ENCODE data around the gene ABLIM1. TPM values are rescaled to one million over a fixed set of nuclear protein-coding genes. Genes with fewer than 3 reads are reported as not detected.

Gene ABLIM1
- total RNA-seq, 1 experiment from 2014 or later = 34.0 TPM

DNA sequence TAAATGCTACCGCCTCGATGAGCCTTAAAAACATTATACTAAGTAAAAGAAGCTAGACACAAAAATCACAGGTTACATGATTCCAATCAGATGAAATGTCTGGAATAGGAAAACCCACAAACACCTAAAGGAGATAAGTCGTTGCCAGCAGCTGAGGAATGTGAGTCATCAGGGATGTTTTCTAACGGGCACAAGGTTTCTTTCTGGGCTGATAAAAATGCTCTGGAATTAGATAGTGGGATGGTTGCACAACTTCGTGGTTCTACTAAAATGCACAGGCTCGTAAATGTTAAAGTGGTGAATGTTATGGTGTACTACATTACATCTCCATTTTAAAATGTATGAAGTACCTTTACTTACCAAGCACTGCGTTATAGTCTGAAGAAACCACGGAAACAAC, 9.7 kb downstream of the ABLIM1 start:
- DNase-seq (ENCODE audit: low spot score) = no peak
- Histone ChIP-seq H3K4me3 (ENCODE audit: low read depth, low read length, poor library complexity, severe bottlenecking) (no peak overlapping the region), H3K4me1 (ENCODE audit: insufficient read depth, low read length, poor library complexity, severe bottlenecking) (peaks cover 3% of the 10 kb centered on the region), H3K27ac (ENCODE audit: low read depth, low read length, poor library complexity, severe bottlenecking) (no peak overlapping the region), H3K36me3 (ENCODE audit: insufficient read depth, low read length, poor library complexity, severe bottlenecking) (no peaks in the 10 kb centered on the region), H3K27me3 (replicated peaks; ENCODE audit: insufficient read depth, low read depth, low read length, poor library complexity) (no peaks in the 10 kb centered on the region), H3K9me3 (ENCODE audit: low read depth, low read length, poor library complexity, severe bottlenecking) (no peaks in the 10 kb centered on the region)
- ChIA-PET POLR2A (ENCODE audit: low non-redundant PET) (no interaction called here), CTCF (no interaction called here)
- TF ChIP-seq, protein P1, sequence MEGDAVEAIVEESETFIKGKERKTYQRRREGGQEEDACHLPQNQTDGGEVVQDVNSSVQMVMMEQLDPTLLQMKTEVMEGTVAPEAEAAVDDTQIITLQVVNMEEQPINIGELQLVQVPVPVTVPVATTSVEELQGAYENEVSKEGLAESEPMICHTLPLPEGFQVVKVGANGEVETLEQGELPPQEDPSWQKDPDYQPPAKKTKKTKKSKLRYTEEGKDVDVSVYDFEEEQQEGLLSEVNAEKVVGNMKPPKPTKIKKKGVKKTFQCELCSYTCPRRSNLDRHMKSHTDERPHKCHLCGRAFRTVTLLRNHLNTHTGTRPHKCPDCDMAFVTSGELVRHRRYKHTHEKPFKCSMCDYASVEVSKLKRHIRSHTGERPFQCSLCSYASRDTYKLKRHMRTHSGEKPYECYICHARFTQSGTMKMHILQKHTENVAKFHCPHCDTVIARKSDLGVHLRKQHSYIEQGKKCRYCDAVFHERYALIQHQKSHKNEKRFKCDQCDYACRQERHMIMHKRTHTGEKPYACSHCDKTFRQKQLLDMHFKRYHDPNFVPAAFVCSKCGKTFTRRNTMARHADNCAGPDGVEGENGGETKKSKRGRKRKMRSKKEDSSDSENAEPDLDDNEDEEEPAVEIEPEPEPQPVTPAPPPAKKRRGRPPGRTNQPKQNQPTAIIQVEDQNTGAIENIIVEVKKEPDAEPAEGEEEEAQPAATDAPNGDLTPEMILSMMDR (conservative IDR thresholded peaks at IDR 0.05; ENCODE audit: low read depth, low read length) = no peak
- TF ChIP-seq EZH2 (IDR thresholded peaks at IDR 0.05; ENCODE audit: borderline replicate concordance, low read depth, low read length, poor library complexity, severe bottlenecking) = no peak
- intact Hi-C loops (cut with micrococcal nuclease; ENCODE audit: unreplicated experiment) = no loop called here
- no TSS peak for BruUV-seq (replicated peaks)

- H3K4me3 ChIP-seq (ENCODE audit: low read depth, low read length, poor library complexity, severe bottlenecking) = no peak overlapping the region
- intact Hi-C loops (cut with micrococcal nuclease; ENCODE audit: unreplicated experiment) = no loop called here
Observed at GRCh38 chr10:114647545-114648138, 10.4 kb downstream of the ABLIM1 start.

DNA sequence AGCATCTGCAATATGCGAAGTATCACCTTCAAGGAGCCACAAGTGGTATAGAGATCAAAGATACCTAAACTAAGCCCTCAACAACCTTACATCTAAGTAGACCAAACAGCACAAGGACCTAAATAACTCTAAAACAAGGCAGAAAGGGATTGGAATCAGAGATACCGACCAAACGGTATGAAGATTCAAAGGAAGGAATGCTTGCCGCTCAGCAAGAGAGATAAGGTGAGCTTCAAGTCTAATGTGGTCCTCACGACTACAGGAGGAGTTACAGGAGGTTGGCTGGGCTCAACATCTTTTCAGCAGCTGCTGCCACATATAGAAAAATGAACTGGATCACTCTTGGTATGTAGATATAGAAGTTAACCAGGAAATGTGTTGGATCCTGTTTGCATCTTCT, 11.6 kb downstream of the ABLIM1 start:
- Histone ChIP-seq H3K9me3 (ENCODE audit: low read depth, low read length, poor library complexity, severe bottlenecking) (no peaks in the 10 kb centered on the region), H3K27me3 (replicated peaks; ENCODE audit: insufficient read depth, low read depth, low read length, poor library complexity) (no peaks in the 10 kb centered on the region), H3K36me3 (ENCODE audit: insufficient read depth, low read length, poor library complexity, severe bottlenecking) (no peaks in the 10 kb centered on the region), H3K4me1 (ENCODE audit: insufficient read depth, low read length, poor library complexity, severe bottlenecking) (peaks cover 3% of the 10 kb centered on the region), H3K4me3 (ENCODE audit: low read depth, low read length, poor library complexity, severe bottlenecking) (no peak overlapping the region), H3K27ac (ENCODE audit: low read depth, low read length, poor library complexity, severe bottlenecking) (no peak overlapping the region)
- ChIA-PET POLR2A (ENCODE audit: low non-redundant PET) (no interaction called here), CTCF (no interaction called here)
- BruUV-seq (replicated peaks) = no TSS peak
- intact Hi-C loops (cut with micrococcal nuclease; ENCODE audit: unreplicated experiment) = no loop called here
- TF ChIP-seq EZH2 (IDR thresholded peaks at IDR 0.05; ENCODE audit: borderline replicate concordance, low read depth, low read length, poor library complexity, severe bottlenecking) = no peak
- TF ChIP-seq, protein P1 (conservative IDR thresholded peaks at IDR 0.05; ENCODE audit: low read depth, low read length) = no peak
- no peak for DNase-seq (ENCODE audit: low spot score)

More at GRCh38 chr10:114647545-114648138, 10.4 kb downstream of the ABLIM1 start:
- BruUV-seq (replicated peaks) = no TSS peak
- TF ChIP-seq, protein P1 (conservative IDR thresholded peaks at IDR 0.05; ENCODE audit: low read depth, low read length) = no peak
- no peak for TF ChIP-seq EZH2 (IDR thresholded peaks at IDR 0.05; ENCODE audit: borderline replicate concordance, low read depth, low read length, poor library complexity, severe bottlenecking)
- ChIA-PET CTCF (no interaction called here), POLR2A (ENCODE audit: low non-redundant PET) (no interaction called here)
- H3K36me3 ChIP-seq (ENCODE audit: insufficient read depth, low read length, poor library complexity, severe bottlenecking) = no peaks in the 10 kb centered on the region
- peaks cover 3% of the 10 kb centered on the region for H3K4me1 ChIP-seq (ENCODE audit: insufficient read depth, low read length, poor library complexity, severe bottlenecking)
- H3K9me3 ChIP-seq (ENCODE audit: low read depth, low read length, poor library complexity, severe bottlenecking) = no peaks in the 10 kb centered on the region
- H3K27me3 ChIP-seq (replicated peaks; ENCODE audit: insufficient read depth, low read depth, low read length, poor library complexity) = no peaks in the 10 kb centered on the region
- no peak overlapping the region for H3K27ac ChIP-seq (ENCODE audit: low read depth, low read length, poor library complexity, severe bottlenecking)
- no peak for DNase-seq (ENCODE audit: low spot score)
